ENCODE measurements around the gene CDH20. TPM values are rescaled to one million over a fixed set of nuclear protein-coding genes. Genes with fewer than 3 reads are reported as not detected.
"Not testable (repeated sequence)": the region's sequence is repeated elsewhere in the genome, so short reads cannot be mapped to it uniquely, and the experiment has no call there.

Gene CDH20
- total RNA-seq, 1 experiment from 2014 or later = not detected

- TF ChIP-seq YY1 (IDR thresholded peaks at IDR 0.05; ENCODE audit: extremely low read depth, insufficient replicate concordance, low read depth, low read length) (no peak), SRF (IDR thresholded peaks at IDR 0.05; ENCODE audit: low read depth) (no peak), CEBPB (IDR thresholded peaks at IDR 0.05; ENCODE audit: low read depth) (no peak), EZH2phosphoT487 (IDR thresholded peaks at IDR 0.05; ENCODE audit: borderline replicate concordance) (no peak), SP1 (IDR thresholded peaks at IDR 0.05; ENCODE audit: low read depth) (no peak)
- TF ChIP-seq, protein P1, sequence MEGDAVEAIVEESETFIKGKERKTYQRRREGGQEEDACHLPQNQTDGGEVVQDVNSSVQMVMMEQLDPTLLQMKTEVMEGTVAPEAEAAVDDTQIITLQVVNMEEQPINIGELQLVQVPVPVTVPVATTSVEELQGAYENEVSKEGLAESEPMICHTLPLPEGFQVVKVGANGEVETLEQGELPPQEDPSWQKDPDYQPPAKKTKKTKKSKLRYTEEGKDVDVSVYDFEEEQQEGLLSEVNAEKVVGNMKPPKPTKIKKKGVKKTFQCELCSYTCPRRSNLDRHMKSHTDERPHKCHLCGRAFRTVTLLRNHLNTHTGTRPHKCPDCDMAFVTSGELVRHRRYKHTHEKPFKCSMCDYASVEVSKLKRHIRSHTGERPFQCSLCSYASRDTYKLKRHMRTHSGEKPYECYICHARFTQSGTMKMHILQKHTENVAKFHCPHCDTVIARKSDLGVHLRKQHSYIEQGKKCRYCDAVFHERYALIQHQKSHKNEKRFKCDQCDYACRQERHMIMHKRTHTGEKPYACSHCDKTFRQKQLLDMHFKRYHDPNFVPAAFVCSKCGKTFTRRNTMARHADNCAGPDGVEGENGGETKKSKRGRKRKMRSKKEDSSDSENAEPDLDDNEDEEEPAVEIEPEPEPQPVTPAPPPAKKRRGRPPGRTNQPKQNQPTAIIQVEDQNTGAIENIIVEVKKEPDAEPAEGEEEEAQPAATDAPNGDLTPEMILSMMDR (IDR thresholded peaks at IDR 0.05 in 2 of 3, conservative IDR thresholded peaks at IDR 0.05 in 1 of 3; ENCODE audit: borderline replicate concordance in 1 of 3, insufficient read depth in 1 of 3, low read depth in 2 of 3, low read length in 2 of 3) = no peak
- Histone ChIP-seq H3K27me3 (ENCODE audit: insufficient read depth, low read length) (no peaks in the 10 kb centered on the region; the same call in 1 of the 2 replicates), H3K36me3 (ENCODE audit: control insufficient read depth in 1 of 2, insufficient read depth in 2 of 2, low read length in 2 of 2) (no peaks in the 10 kb centered on the region), H3K9me2 (ENCODE audit: insufficient read depth) (no peaks in the 10 kb centered on the region), H4K20me1 (ENCODE audit: insufficient read depth) (no peaks in the 10 kb centered on the region), H3K4me1 (ENCODE audit: control insufficient read depth in 1 of 2, insufficient read depth in 2 of 2, low read length in 2 of 2) (no peaks in the 10 kb centered on the region), H3K4me2 (ENCODE audit: low read length) (no peak overlapping the region), H2AFZ (ENCODE audit: low read depth, low read length, poor library complexity, severe bottlenecking) (no peak overlapping the region), H3K79me2 (ENCODE audit: insufficient read depth, low read length) (no peaks in the 10 kb centered on the region), H3K27ac (ENCODE audit: low read depth, low read length) (no peak overlapping the region), H3K9me3 (ENCODE audit: control insufficient read depth in 1 of 2, insufficient read depth in 1 of 2, low read depth in 1 of 2, low read length in 2 of 2) (no peaks in the 10 kb centered on the region), H3K4me3 (replicated peaks in 1 of 2; ENCODE audit: low read depth in 1 of 2, low read length in 2 of 2) (no peak overlapping the region), H3K9ac (ENCODE audit: low read length) (no peak overlapping the region)
- ATAC-seq (no peak), DNase-seq (ENCODE audit: low read depth, low spot score) (no peak)
- CTCF ChIA-PET = no interaction called here
- intact Hi-C loops (cut with micrococcal nuclease) = no loop called here
- no TSS peak for BruUV-seq (replicated peaks)
- RAD21 ChIA-PET (ENCODE audit: low non-redundant PET in 1 of 2, low total read pairs in 2 of 2, uncharacterized antibody in 2 of 2, unreplicated experiment in 2 of 2) = no interaction called here
- POLR2A ChIA-PET = no interaction called here
Observed at GRCh38 chr18:61368001-61368400, 34.8 kb downstream of the CDH20 start.

DNA sequence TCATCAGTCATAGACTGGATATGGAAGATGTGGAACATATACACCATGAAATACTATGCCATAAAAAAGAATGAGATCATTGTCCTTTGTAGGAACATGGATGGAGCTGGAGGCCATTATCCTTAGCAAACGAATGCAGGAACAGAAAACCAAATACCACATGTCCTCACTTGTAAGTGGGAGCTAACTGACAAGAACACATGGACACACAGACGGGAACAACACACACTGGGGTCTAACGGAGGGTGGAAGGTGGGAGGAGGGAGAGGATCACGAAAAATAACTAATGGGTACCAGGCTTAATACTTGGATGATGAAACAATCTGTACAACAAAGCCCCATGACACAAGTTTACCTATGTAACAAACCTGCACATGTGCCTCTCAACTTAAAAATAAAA lies 36.4 kb downstream of the CDH20 start:
- DNase-seq (ENCODE audit: low read depth, low spot score); intact Hi-C loops (cut with micrococcal nuclease); H3K4me3 ChIP-seq (replicated peaks in 1 of 2; ENCODE audit: low read depth in 1 of 2, low read length in 2 of 2); ATAC-seq; H3K4me1 ChIP-seq (ENCODE audit: control insufficient read depth in 1 of 2, insufficient read depth in 2 of 2, low read length in 2 of 2); RAD21 ChIA-PET (ENCODE audit: low non-redundant PET in 1 of 2, low total read pairs in 2 of 2, uncharacterized antibody in 2 of 2, unreplicated experiment in 2 of 2); H3K4me2 ChIP-seq (ENCODE audit: low read length); H4K20me1 ChIP-seq (ENCODE audit: insufficient read depth); BruUV-seq (replicated peaks); H3K36me3 ChIP-seq (ENCODE audit: control insufficient read depth in 1 of 2, insufficient read depth in 2 of 2, low read length in 2 of 2); POLR2A ChIA-PET; CTCF ChIA-PET; H2AFZ ChIP-seq (ENCODE audit: low read depth, low read length, poor library complexity, severe bottlenecking); H3K9me3 ChIP-seq (ENCODE audit: control insufficient read depth in 1 of 2, insufficient read depth in 1 of 2, low read depth in 1 of 2, low read length in 2 of 2); H3K9ac ChIP-seq (ENCODE audit: low read length); H3K9me2 ChIP-seq (ENCODE audit: insufficient read depth); H3K27ac ChIP-seq (ENCODE audit: low read depth, low read length); H3K79me2 ChIP-seq (ENCODE audit: insufficient read depth, low read length); H3K27me3 ChIP-seq (ENCODE audit: insufficient read depth, low read length): not testable (repeated sequence)
